HCT116 (cell line): ENCODE measurements around the gene ANO10.
"Not testable (repeated sequence)": the region's sequence is repeated elsewhere in the genome, so short reads cannot be mapped to it uniquely, and the experiment has no call there.

Experiments
- CTCF ChIP-seq, 3 experiments: fragments of 200-600 bp in 1 of 3; sonication (generic) in 1 of 3; IDR thresholded peaks in 2 of 3; conservative IDR thresholded peaks in 1 of 3; 2 replicates each; pipeline ENCODE4 v1.5.1; 2012 to 2017; ENCODE audit warnings: low read depth in 2 of 3, low read length in 2 of 3, antibody characterized with exemption in 1 of 3, borderline replicate concordance in 1 of 3, control low read depth in 1 of 3, mild to moderate bottlenecking in 1 of 3, mixed read lengths in 1 of 3, mixed run types in 1 of 3, moderate library complexity in 1 of 3; ENCODE audit not compliant: insufficient read depth in 1 of 3
- ELF1 ChIP-seq: IDR thresholded peaks from 2 replicates; pipeline ENCODE4 v1.6.1; 2012; ENCODE audit warnings: low read depth, borderline replicate concordance
- EZH2 ChIP-seq: fragments of 200-600 bp; sonication (generic); IDR thresholded peaks from 2 replicates; pipeline ENCODE4 v1.6.1; 2017; ENCODE audit warnings: antibody characterized with exemption, mixed run types
- EZH2phosphoT487 ChIP-seq: fragments of 200-600 bp; IDR thresholded peaks from 2 replicates; pipeline ENCODE4 v1.6.1; 2018; ENCODE audit warnings: antibody characterized with exemption, borderline replicate concordance
- MAX ChIP-seq: IDR thresholded peaks from 2 replicates; pipeline ENCODE4 v1.6.1; 2012
- POLR2A ChIP-seq: IDR thresholded peaks from 2 replicates; pipeline ENCODE4 v1.7.0; 2011; ENCODE audit warnings: borderline replicate concordance; ENCODE audit not compliant: insufficient read depth, insufficient read length; ENCODE audit errors: extremely low read depth
- SP1 ChIP-seq: IDR thresholded peaks from 2 replicates; pipeline ENCODE4 v1.6.1; 2012; ENCODE audit warnings: low read depth
- SRF ChIP-seq: IDR thresholded peaks from 2 replicates; pipeline ENCODE4 v1.6.1; 2012; ENCODE audit warnings: low read depth

- not testable (repeated sequence) for TF ChIP-seq POLR2A; ELF1; CTCF (IDR thresholded peaks at IDR 0.05 in 2 of 3, conservative IDR thresholded peaks at IDR 0.05 in 1 of 3; ENCODE audit: borderline replicate concordance in 1 of 3, insufficient read depth in 1 of 3, low read depth in 2 of 3, low read length in 2 of 3); EZH2phosphoT487; SRF; SP1; MAX; EZH2
These were observed 159.2 kb downstream of the ANO10 start for GRCh38 chr3:43462566-43462965.
